NB4 (cell line): Measurements from ENCODE around the gene MYCBPAP.

Experiments
- DNase-seq: peaks from one replicate; pipeline ENCODE4 v3.0.0; 2010; ENCODE audit warnings: low read depth
- H3K4me3 ChIP-seq: one replicate; pipeline ENCODE4 v1.5.1; 2011; ENCODE audit warnings: mild to moderate bottlenecking, low read depth, low read length, moderate library complexity
- MYC ChIP-seq: IDR thresholded peaks from 2 replicates; pipeline ENCODE4 v1.6.1; 2011; ENCODE audit warnings: low read depth, low read length
- POLR2A ChIP-seq: IDR thresholded peaks from 2 replicates; pipeline ENCODE4 v1.6.1; 2011; ENCODE audit warnings: mild to moderate bottlenecking; ENCODE audit not compliant: insufficient read length; ENCODE audit errors: extremely low read depth
- TF ChIP-seq, protein P1 (sequence below): IDR thresholded peaks from one replicate; pipeline ENCODE4 v1.5.1; 2012; ENCODE audit warnings: low read depth, low read length
- TF ChIP-seq, protein P2 (sequence below): IDR thresholded peaks from 2 replicates; pipeline ENCODE4 v1.6.1; 2011; ENCODE audit warnings: low read depth, low read length

MYCBPAP gene

DNA sequence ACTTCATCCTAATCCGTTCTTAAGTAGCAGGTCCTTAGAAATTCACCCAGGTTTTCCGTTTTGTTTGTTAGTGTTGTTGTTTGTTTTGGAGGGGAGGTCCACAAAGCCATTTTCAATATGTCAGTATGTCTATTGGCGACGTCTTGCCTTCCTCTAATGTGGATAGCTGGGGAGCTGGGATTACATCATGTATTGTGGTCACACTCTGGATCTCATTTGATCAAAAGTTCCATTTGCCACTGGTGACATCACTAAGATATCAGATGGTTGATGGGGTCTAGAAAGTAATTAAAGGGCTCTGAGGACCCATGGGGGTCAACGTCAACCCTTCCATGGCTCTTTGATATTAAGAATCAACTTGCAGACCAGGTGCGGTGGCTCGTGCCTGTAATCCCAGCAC is 21.6 kb downstream of the MYCBPAP start:
- no peak overlapping the region for H3K4me3 ChIP-seq
- DNase-seq, result no peak
- TF ChIP-seq POLR2A, result no peak
- TF ChIP-seq MYC, result no peak
- TF ChIP-seq, protein P1, sequence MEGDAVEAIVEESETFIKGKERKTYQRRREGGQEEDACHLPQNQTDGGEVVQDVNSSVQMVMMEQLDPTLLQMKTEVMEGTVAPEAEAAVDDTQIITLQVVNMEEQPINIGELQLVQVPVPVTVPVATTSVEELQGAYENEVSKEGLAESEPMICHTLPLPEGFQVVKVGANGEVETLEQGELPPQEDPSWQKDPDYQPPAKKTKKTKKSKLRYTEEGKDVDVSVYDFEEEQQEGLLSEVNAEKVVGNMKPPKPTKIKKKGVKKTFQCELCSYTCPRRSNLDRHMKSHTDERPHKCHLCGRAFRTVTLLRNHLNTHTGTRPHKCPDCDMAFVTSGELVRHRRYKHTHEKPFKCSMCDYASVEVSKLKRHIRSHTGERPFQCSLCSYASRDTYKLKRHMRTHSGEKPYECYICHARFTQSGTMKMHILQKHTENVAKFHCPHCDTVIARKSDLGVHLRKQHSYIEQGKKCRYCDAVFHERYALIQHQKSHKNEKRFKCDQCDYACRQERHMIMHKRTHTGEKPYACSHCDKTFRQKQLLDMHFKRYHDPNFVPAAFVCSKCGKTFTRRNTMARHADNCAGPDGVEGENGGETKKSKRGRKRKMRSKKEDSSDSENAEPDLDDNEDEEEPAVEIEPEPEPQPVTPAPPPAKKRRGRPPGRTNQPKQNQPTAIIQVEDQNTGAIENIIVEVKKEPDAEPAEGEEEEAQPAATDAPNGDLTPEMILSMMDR, result no peak
- TF ChIP-seq, protein P2, sequence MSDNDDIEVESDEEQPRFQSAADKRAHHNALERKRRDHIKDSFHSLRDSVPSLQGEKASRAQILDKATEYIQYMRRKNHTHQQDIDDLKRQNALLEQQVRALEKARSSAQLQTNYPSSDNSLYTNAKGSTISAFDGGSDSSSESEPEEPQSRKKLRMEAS, result no peak

DNA sequence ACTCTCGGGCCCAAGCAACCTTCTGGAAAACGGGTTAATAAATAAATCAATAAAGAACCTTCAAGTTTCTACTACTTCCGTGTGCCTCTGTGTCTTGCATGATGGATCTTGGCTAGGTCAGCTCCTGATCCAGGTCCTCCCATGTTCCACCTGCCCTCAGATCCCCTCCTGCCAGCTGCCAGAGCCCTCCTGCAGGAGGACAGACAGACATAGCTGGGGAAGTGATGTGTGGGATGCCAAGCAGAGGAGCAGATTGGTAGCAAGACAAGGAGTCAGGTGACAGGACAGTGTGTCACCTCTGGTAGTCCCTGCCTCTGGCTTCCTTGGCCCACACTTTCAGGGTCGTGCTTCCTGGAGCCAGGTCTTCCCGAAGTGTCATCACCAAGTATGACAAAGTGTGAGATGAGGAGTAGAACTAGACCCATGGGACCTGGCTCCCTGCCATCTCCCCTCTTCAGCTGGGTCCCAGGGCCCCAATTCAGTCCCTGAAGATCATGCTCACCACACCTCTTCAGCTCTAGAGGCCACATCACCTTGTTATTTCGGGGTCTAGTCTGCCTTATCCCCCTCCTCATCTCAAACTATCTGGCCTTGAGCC is 23.3 kb downstream of the MYCBPAP start:
- TF ChIP-seq MYC (no peak), POLR2A (no peak)
- TF ChIP-seq, protein P1, result no peak
- TF ChIP-seq, protein P2, result no peak
- no peak overlapping the region for H3K4me3 ChIP-seq
- no peak for DNase-seq

DNA sequence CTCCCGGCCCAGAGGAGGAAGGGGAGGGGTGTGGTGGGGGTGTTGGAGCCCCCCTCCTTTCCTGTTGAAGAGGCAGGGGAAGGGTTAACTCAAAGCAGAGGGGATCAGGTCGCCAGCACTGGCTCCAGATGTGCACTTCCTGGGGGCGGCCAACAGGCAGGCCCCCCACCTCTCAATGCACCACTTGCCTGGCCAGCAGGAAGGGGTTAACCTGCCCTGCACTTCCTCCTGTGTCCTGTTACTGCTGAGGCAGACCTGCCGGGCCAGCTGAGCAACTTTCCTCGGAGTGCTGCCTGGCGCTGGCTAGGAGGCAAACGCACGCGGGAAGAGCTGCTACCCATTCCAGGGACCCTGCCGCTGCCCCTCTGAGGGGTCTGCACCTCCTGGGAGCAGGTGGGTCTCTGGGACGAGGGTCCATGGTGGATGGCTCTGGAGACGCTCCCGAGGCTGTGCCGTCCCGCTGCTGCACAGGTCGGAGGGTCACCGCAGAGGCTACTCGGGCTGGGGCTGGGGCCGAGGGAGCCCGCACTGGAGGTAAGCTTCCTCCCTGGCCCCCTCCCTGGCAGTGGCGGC is 24.3 kb downstream of the MYCBPAP start, which contains the start of gene EPN3:
TSS of gene EPN3 (plus strand) at position 284 of the 573 bp plus-strand sequence. CDS start 3,822 bp downstream, outside the sequence.
- TF ChIP-seq, protein P2, result no peak
- TF ChIP-seq MYC (no peak), POLR2A (no peak)
- TF ChIP-seq, protein P1, result no peak
- H3K4me3 ChIP-seq, result no peak within 1 kb of the TSS
- DNase-seq, result no peak

DNA sequence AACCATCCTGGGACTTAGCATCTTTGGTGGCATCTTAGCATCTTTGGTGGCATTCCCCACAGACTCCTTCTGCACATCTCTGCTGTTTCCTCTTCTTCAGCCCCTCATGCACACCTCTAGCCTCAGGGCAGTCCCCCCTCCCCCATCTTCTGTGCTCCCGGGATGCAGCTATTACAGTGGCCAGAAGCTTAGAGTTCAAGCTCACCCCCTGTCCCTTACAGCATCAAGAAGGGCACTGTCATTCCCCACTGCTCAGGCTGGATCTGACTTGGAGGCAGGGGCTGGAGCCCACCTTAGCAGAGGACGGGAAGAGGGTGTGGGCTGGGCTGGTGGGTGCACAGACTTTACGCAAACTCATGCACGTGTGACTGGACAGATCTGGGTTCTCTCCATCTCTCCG is 24.9 kb downstream of the MYCBPAP start:
- TF ChIP-seq POLR2A, result no peak
- TF ChIP-seq MYC, result no peak
- TF ChIP-seq, protein P2, result no peak
- TF ChIP-seq, protein P1, result no peak
- no peak for DNase-seq
- H3K4me3 ChIP-seq, result no peak overlapping the region

DNA sequence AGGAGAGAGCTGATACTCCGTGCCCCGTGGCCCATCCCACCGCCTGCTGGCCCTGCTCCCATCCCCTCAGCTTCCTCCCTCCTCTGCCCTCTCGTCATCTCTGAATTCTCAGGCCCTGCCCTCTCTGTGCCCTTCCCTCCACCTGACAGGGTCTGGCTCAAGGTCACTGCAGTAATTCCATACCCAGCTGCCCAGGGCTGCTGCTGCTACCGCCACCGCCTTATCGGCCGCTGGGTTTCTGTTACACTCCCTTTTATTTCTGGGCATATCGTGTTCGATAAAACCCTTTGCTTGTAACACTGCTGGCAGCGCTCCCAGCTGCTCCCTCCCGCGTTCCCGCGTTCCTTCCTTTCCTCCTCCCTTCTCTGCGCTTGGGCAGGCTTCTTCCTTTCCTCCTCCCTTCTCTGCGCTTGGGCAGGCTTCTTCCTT is 25.5 kb downstream of the MYCBPAP start:
- DNase-seq, result no peak
- no peak overlapping the region for H3K4me3 ChIP-seq

DNA sequence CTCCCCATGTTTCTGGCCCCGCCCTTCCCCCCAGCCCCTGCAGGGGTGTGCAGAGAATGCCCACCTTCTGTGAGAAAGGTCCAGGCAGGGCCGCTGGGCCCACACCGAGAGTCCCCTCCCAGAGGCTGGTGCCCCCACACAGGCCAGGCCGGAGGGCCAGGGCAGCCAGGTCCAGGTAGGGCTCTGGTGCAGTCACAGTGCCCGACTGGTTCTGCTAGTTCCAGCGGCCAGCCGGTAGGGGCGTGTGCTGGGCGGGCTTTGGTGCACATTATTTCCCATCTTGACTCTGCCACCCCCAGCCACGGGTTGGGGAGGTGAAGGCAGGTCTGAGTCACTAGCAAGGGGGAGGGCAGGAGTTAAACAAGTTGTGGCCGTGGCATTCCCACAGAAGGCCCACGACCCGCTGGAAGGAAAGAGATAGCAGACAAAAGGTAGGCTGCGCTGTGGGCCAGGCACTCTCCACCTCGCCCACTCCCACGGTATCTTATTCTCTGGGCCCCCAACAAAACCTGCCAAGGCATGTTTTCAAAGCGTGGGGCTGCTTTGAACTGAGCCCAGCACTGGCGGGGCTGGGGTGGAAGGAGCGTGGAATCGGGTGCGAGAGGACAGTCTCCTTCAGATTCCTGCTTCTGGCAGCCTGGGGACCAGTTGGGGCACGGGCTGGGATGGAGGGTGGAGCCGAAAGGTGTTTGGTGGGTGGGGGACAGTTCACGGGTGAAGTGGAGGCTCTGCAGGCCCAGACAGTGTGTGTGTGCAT is 26.2 kb downstream of the MYCBPAP start:
- no peak for DNase-seq
- TF ChIP-seq POLR2A, result no peak
- TF ChIP-seq, protein P2, result no peak
- TF ChIP-seq MYC, result no peak
- TF ChIP-seq, protein P1, result no peak
- H3K4me3 ChIP-seq, result no peak overlapping the region

More for the DNA sequence above, 25.5 kb downstream of the MYCBPAP start:
- TF ChIP-seq MYC, result no peak
